Measurements from ENCODE around the gene VIPR2. TPM values are rescaled to one million over a fixed set of nuclear protein-coding genes. Genes with fewer than 3 reads are reported as not detected.

Gene VIPR2
- total RNA-seq, 1 experiment from 2014 or later, result not detected

DNA sequence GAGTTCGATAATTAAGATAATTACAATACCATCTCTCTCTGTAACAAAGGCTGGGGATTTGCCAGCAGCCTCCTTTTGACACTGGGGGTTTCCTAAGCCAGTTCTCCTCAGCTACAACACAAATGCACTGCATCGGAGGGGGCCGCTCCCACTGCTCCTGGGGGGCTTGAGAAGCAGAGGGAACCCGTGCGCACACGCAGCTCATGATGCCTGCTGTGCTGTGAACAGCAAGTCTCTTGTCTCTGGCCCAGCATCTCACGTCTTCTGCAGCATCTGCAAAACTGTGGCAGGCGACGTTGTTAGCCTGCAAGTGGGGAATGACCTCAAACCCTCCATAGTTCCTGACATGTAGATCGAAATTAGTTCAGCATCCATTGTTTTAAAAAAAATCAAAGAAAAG lies 5.5 kb downstream of the VIPR2 start:
- intact Hi-C loops (cut with micrococcal nuclease; ENCODE audit: unreplicated experiment), result no loop called here
- TF ChIP-seq, protein P1, sequence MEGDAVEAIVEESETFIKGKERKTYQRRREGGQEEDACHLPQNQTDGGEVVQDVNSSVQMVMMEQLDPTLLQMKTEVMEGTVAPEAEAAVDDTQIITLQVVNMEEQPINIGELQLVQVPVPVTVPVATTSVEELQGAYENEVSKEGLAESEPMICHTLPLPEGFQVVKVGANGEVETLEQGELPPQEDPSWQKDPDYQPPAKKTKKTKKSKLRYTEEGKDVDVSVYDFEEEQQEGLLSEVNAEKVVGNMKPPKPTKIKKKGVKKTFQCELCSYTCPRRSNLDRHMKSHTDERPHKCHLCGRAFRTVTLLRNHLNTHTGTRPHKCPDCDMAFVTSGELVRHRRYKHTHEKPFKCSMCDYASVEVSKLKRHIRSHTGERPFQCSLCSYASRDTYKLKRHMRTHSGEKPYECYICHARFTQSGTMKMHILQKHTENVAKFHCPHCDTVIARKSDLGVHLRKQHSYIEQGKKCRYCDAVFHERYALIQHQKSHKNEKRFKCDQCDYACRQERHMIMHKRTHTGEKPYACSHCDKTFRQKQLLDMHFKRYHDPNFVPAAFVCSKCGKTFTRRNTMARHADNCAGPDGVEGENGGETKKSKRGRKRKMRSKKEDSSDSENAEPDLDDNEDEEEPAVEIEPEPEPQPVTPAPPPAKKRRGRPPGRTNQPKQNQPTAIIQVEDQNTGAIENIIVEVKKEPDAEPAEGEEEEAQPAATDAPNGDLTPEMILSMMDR (conservative IDR thresholded peaks at IDR 0.05; ENCODE audit: low read depth, low read length), result no peak
- TF ChIP-seq EZH2 (IDR thresholded peaks at IDR 0.05; ENCODE audit: borderline replicate concordance, low read depth, low read length, poor library complexity, severe bottlenecking), result no peak
- no TSS peak for BruUV-seq (replicated peaks)
- H3K27ac ChIP-seq (ENCODE audit: low read depth, low read length, poor library complexity, severe bottlenecking), result no peak overlapping the region
- H3K27me3 ChIP-seq (replicated peaks; ENCODE audit: insufficient read depth, low read depth, low read length, poor library complexity), result peaks cover 63% of the 10 kb centered on the region
- H3K9me3 ChIP-seq (ENCODE audit: low read depth, low read length, poor library complexity, severe bottlenecking), result no peaks in the 10 kb centered on the region
- H3K4me1 ChIP-seq (ENCODE audit: insufficient read depth, low read length, poor library complexity, severe bottlenecking), result no peaks in the 10 kb centered on the region
- no peaks in the 10 kb centered on the region for H3K36me3 ChIP-seq (ENCODE audit: insufficient read depth, low read length, poor library complexity, severe bottlenecking)
- H3K4me3 ChIP-seq (ENCODE audit: low read depth, low read length, poor library complexity, severe bottlenecking), result no peak overlapping the region
- CTCF ChIA-PET, result no interaction called here
- DNase-seq (ENCODE audit: low spot score), result no peak
- POLR2A ChIA-PET (ENCODE audit: low non-redundant PET), result no interaction called here

DNA sequence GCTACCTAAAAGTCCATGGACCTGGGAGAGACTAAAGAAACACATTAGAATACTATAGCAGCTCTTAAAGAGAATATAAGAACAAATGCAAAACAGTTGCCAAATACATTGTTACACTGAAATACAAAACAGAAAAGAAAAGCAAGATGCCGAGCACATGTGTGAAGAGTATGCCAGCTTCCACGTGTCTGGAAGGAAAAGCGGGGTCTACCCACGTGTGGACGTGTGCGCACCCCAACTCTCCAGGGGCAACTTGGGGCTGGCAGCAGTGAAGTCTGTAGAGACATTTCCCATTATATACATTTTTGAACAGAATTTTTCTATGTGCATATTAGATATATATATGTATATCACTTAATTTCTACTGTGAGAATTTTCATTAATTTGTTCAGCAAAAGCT lies 6.2 kb downstream of the VIPR2 start:
- ChIA-PET CTCF (no interaction called here), POLR2A (ENCODE audit: low non-redundant PET) (no interaction called here)
- intact Hi-C loops (cut with micrococcal nuclease; ENCODE audit: unreplicated experiment), result no loop called here
- H3K4me1 ChIP-seq (ENCODE audit: insufficient read depth, low read length, poor library complexity, severe bottlenecking), result no peaks in the 10 kb centered on the region
- H3K27me3 ChIP-seq (replicated peaks; ENCODE audit: insufficient read depth, low read depth, low read length, poor library complexity), result peaks cover 63% of the 10 kb centered on the region
- H3K36me3 ChIP-seq (ENCODE audit: insufficient read depth, low read length, poor library complexity, severe bottlenecking), result no peaks in the 10 kb centered on the region
- no peak overlapping the region for H3K27ac ChIP-seq (ENCODE audit: low read depth, low read length, poor library complexity, severe bottlenecking)
- no peak for DNase-seq (ENCODE audit: low spot score)
- no TSS peak for BruUV-seq (replicated peaks)
- H3K4me3 ChIP-seq (ENCODE audit: low read depth, low read length, poor library complexity, severe bottlenecking), result no peak overlapping the region
- H3K9me3 ChIP-seq (ENCODE audit: low read depth, low read length, poor library complexity, severe bottlenecking), result no peaks in the 10 kb centered on the region
- TF ChIP-seq EZH2 (IDR thresholded peaks at IDR 0.05; ENCODE audit: borderline replicate concordance, low read depth, low read length, poor library complexity, severe bottlenecking), result no peak
- TF ChIP-seq, protein P1 (conservative IDR thresholded peaks at IDR 0.05; ENCODE audit: low read depth, low read length), result no peak

- no peak for TF ChIP-seq EZH2 (IDR thresholded peaks at IDR 0.05; ENCODE audit: borderline replicate concordance, low read depth, low read length, poor library complexity, severe bottlenecking)
- TF ChIP-seq, protein P1 (conservative IDR thresholded peaks at IDR 0.05; ENCODE audit: low read depth, low read length), result no peak
- Histone ChIP-seq H3K27me3 (replicated peaks; ENCODE audit: insufficient read depth, low read depth, low read length, poor library complexity) (peaks cover 58% of the 10 kb centered on the region), H3K36me3 (ENCODE audit: insufficient read depth, low read length, poor library complexity, severe bottlenecking) (no peaks in the 10 kb centered on the region), H3K4me1 (ENCODE audit: insufficient read depth, low read length, poor library complexity, severe bottlenecking) (no peaks in the 10 kb centered on the region), H3K4me3 (ENCODE audit: low read depth, low read length, poor library complexity, severe bottlenecking) (no peak overlapping the region), H3K9me3 (ENCODE audit: low read depth, low read length, poor library complexity, severe bottlenecking) (no peaks in the 10 kb centered on the region), H3K27ac (ENCODE audit: low read depth, low read length, poor library complexity, severe bottlenecking) (no peak overlapping the region)
- intact Hi-C loops (cut with micrococcal nuclease; ENCODE audit: unreplicated experiment), result no loop called here
- BruUV-seq (replicated peaks), result no TSS peak
- CTCF ChIA-PET, result no interaction called here
- DNase-seq (ENCODE audit: low spot score), result no peak
- POLR2A ChIA-PET (ENCODE audit: low non-redundant PET), result no interaction called here
Measured at GRCh38 chr7:159137906-159138305, 6.8 kb downstream of the VIPR2 start.
